NCI-H446 treated with DMSO at 0.1 percent for 48 hours (cell line): ENCODE results near the gene LIPE.

Experiments used
- DNase-seq: peaks from one replicate; lab custom pipeline; 2025; lab: John Stamatoyannopoulos, UW

The LIPE gene

GRCh38 chr19:42353341-42354015 lies 73.7 kb downstream of the LIPE start:
- no peak for DNase-seq

- no peak for DNase-seq
These were observed 74.6 kb downstream of the LIPE start for GRCh38 chr19:42352301-42353259.
